ENCODE data around the gene YIPF4. TPM values are rescaled to one million over a fixed set of nuclear protein-coding genes. Genes with fewer than 3 reads are reported as not detected.
A peak's percentile ranks its signal among the peaks of the same experiment; 100 is the strongest.
"Not testable (repeated sequence)": the region's sequence is repeated elsewhere in the genome, so short reads cannot be mapped to it uniquely, and the experiment has no call there.

Gene YIPF4
- polyA plus RNA-seq (ENCODE audit: insufficient read length in 10 of 10), result 10 to 100 TPM; 41.2 to 52.7 (median 46.9) TPM
- long read RNA-seq, donor 1, full-length matches to known transcripts, result 18 of 23 reads
- long read RNA-seq, donor 1, partial matches to known transcripts, result 5 of 23 reads
- long read RNA-seq, donor 1, other reads (novel, unspliced or antisense), result 0 of 23 reads
- long read RNA-seq, donor 2, full-length matches to known transcripts, result 15 of 24 reads
- long read RNA-seq, donor 2, partial matches to known transcripts, result 9 of 24 reads
- long read RNA-seq, donor 2, other reads (novel, unspliced or antisense), result 0 of 24 reads
- long read RNA-seq, donor 3, result 0 reads
- long read RNA-seq, donor 4, full-length matches to known transcripts, result 11 of 11 reads
- long read RNA-seq, donor 4, partial matches to known transcripts, result 0 of 11 reads
- long read RNA-seq, donor 4, other reads (novel, unspliced or antisense), result 0 of 11 reads
- long read RNA-seq, donor 5, full-length matches to known transcripts, result 26 of 26 reads
- long read RNA-seq, donor 5, partial matches to known transcripts, result 0 of 26 reads
- long read RNA-seq, donor 5, other reads (novel, unspliced or antisense), result 0 of 26 reads
- long read RNA-seq, donor 6, full-length matches to known transcripts, result 24 of 31 reads
- long read RNA-seq, donor 6, partial matches to known transcripts, result 7 of 31 reads
- long read RNA-seq, donor 6, other reads (novel, unspliced or antisense), result 0 of 31 reads
- long read RNA-seq, donor 7, full-length matches to known transcripts, result 15 of 22 reads
- long read RNA-seq, donor 7, partial matches to known transcripts, result 7 of 22 reads
- long read RNA-seq, donor 7, other reads (novel, unspliced or antisense), result 0 of 22 reads
- long read RNA-seq, donor 8, full-length matches to known transcripts, result 15 of 25 reads
- long read RNA-seq, donor 8, partial matches to known transcripts, result 10 of 25 reads
- long read RNA-seq, donor 8, other reads (novel, unspliced or antisense), result 0 of 25 reads
- long read RNA-seq, donor 9, full-length matches to known transcripts, result 3 of 3 reads
- long read RNA-seq, donor 9, partial matches to known transcripts, result 0 of 3 reads
- long read RNA-seq, donor 9, other reads (novel, unspliced or antisense), result 0 of 3 reads

DNA sequence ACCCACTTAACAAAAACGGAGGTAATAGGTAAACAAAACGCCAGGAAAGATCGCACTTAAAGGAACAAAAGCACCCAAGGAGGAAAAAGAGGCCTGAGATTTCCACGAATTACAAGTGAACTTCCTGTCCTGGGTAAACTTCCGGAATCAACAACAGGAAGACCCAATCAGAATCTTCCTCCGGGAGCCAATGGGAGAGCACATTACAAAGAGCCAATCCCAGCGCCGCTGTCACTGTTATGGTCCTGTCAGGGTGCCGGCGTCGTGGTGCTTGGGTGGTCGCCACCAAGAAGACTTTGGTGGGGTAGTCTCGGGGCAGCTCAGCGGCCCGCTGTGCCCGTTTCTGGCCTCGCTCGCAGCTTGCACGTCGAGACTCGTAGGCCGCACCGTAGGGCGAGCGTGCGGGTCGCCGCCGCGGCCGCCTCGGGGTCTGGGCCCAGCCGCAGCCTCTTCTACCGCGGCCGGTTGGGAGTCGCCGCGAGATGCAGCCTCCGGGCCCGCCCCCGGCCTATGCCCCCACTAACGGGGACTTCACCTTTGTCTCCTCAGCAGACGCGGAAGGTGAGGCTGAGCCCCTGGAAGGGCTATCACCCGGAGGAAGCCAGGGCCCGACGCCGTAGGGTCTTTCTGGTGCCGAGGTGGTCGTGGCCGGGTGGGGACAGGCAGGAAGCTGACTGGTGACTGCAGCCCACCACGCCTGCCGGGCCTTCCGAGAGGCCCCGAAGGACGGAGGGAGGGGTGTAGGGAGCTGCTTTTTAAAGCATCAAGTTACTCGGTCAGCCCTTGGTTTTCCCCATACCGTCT is at the start of gene YIPF4:
Gene YIPF4 (plus strand): TSS at position 231 of the 804 bp plus-strand sequence. CDS start 252 bp downstream, at position 483.
- DNase-seq, result peak; percentile 94 to 98 (median 94)

DNA sequence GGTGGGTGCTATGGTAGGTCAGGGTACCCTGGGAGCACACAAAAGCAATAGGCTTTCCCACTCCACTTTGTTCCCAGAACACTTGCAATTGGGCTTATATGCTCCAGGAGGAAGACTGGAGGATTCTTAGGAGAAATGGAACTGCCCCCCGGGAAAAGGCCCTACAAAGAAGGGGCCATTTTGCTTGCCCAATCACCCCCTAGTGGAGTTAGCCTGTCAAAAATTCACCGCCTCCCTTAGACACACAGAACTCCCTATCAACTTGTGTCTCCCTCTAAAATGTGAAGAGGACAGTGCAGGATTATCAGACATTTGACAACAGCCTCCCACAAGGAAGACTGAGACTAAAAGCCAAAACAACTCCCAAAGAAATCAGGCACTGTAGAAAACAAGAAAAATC is 49.5 kb upstream of the YIPF4 start:
- no peak for DNase-seq

DNA sequence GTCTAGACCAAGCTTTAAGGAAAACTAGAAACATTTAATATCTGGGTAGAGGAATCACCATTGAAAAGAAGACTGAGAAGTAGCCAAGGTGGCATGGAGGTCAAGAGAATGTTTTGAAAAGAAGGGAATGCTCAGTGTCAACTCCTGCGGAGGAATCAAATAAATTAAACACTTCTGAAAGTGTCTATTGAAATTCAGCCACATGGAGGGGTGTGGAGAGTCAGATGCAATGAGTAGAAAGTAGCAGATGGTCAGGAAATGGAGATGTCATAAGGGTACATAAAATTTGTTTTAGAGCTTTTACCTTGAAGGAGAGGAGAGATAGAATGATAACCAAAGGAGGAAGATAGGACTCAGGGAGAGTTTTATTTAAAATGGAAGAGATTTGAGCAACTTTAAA is 48.1 kb upstream of the YIPF4 start:
- DNase-seq, result no peak

DNA sequence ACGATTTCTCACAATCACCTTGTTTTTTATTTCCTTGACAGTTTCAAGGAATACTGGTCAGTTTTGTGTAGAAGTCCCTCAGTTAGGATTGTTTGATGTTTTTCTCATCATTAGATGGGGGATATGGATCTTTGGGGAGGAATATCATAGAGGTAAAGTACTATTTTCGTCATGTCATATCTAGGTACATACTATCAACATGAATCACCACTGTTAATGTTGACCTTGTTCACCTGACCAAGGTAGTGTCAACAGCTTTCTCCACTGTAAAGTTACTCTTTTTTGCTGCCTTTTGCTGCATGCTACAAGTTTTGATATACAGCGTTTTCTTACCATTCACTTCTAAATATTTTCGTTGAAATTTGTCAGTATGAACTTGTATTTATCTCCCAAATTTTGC is 45.7 kb upstream of the YIPF4 start:
- no peak for DNase-seq

- DNase-seq, result no peak
These were observed 42.4 kb upstream of the YIPF4 start for GRCh38 chr2:32235315-32235714.

GRCh38 chr2:32237488-32237887 is 40.2 kb upstream of the YIPF4 start:
- no peak for DNase-seq

- no peak for DNase-seq
These were observed 39.7 kb upstream of the YIPF4 start for GRCh38 chr2:32237996-32238395.

DNA sequence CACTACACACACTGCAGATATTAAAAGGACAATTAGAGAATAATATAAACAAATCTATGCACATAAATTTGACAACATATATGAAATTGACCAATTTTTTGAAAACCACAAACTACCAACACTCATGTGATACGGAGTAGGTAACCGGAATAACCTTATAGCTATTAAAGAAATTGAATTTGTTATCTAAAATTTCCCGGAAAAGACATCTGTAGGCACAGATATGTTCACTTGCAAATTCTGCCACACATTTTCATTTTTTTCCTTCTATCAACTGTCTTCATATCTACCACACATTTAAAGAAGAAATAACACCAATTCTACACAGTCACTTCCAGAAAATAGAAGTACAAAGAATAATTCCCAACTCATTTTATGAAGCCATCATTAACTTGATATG is 35.4 kb upstream of the YIPF4 start:
- DNase-seq, result no peak

GRCh38 chr2:32246911-32247310 is 30.8 kb upstream of the YIPF4 start:
- DNase-seq, result no peak

- no peak for DNase-seq
These were observed 29.4 kb upstream of the YIPF4 start for GRCh38 chr2:32248299-32248698.

GRCh38 chr2:32249731-32250236 is 27.9 kb upstream of the YIPF4 start:
- DNase-seq, result no peak

GRCh38 chr2:32250290-32250689 is 27.4 kb upstream of the YIPF4 start:
- DNase-seq, result no peak

GRCh38 chr2:32258242-32258641 is 19.5 kb upstream of the YIPF4 start:
- no peak for DNase-seq

DNA sequence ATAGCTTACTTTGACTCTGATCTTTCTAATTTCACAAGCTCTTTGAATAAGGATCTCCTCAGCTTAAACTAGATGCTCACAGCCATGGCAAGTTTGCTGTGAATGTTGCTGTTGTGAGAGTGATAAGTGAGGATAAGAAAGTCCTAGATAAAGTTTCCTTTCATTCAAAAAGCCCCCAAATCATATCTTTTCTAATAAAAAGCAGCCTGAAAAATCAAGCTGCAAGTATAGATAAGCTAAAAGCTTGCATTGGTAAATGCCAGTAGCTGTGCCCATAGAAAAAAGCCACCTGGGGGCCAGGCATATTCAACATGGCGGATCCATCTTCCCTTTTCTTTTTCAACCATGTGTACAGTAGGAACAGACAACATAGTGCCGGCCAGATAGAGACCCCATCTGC is 17.3 kb upstream of the YIPF4 start:
- no peak for DNase-seq

- DNase-seq, result peak in 1 of 3 donors; percentile 10
These were observed 15.6 kb upstream of the YIPF4 start for GRCh38 chr2:32262105-32262504.

DNA sequence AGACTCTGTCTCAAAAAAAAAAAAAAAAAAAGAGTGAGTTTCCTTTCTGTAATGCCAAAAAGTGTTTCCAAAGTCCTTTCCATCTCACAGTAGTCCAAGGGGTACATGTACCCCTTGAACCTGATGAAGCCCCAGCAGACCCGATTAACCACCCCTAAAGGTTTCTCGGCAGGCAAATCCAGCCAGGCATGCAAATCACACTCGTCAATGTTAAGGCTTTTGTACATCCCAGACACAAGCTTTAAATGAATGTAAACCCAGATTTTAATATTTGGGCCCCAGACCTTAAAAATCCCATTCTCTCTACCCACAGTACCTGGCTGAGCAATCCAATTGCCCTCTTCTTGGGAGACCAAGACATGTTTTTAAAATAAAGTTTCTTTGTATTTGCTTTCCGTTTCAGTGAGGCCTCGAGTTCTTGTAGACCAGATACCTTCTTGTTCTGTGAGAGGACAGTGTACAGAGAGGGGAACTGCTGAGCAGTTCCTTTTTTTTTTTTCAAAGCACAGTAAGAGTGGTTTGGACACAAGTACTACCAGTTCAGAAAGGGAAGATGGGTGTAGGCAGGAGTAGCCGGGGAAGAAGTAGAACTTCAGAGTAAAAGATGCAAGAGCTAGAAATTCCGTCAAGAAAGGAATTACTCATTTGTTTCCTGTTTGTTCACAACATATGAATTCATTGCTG is 13.1 kb upstream of the YIPF4 start, which contains the start of gene NLRC4:
Gene NLRC4 (minus strand): TSS at position 465 of the 684 bp plus-strand sequence. CDS start 8,111 bp downstream, outside the sequence.
- peak in 1 of 3 donors; percentile 9 for DNase-seq

GRCh38 chr2:32271063-32271462 is 6.6 kb upstream of the YIPF4 start:
- no peak for DNase-seq

- DNase-seq, result no peak
These were observed 5.4 kb upstream of the YIPF4 start for GRCh38 chr2:32272279-32272678.

GRCh38 chr2:32274289-32274688 is 3.4 kb upstream of the YIPF4 start:
- DNase-seq, result no peak

- not testable (repeated sequence) for DNase-seq
These were observed 1.9 kb upstream of the YIPF4 start for GRCh38 chr2:32275790-32276189.

DNA sequence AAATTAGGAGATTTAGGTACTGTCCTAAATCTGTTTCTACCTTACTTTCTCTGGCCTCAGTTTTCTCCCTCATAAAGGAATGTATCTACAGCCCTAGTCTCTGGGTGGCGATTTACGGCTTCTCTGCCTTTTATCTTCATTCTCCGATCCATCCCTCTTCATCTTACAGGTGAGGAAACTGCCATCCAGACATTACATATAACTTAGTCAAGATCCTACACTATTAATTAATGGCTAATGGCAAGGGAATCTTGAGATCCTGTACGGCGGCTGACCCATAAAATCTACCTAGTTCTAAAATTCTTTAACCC is 386 bp upstream of the YIPF4 start:
- DNase-seq, result no peak

All from muscle of back (tissue), 13 donors.